AG04449 (cell line): ENCODE results near the gene HES4.

Source experiments
- CTCF ChIA-PET: fragments of 350-600 bp; formaldehyde crosslinking; extraction: SDS; loops from one replicate; lab custom pipeline; 2021; ENCODE audit warnings: antibody characterized with exemption; lab: Yijun Ruan, JAX
- POLR2A ChIA-PET: fragments of 400-600, 350-600 bp; formaldehyde crosslinking; extraction: SDS; loops from one replicate; lab custom pipeline; 2020; ENCODE audit warnings: antibody characterized with exemption, inconsistent platforms; lab: Yijun Ruan, JAX
- DNase-seq: peaks from one replicate; pipeline ENCODE4 v3.0.0-alpha.2; 2010; ENCODE audit warnings: low read depth, low spot score
- H3K4me3 ChIP-seq: 2 replicates; pipeline ENCODE4 v1.5.1; 2011; ENCODE audit warnings: low read depth, mild to moderate bottlenecking, control low read depth, low read length
- CTCF ChIP-seq: IDR thresholded peaks from one replicate; pipeline ENCODE4 v1.5.1; 2011; ENCODE audit warnings: mild to moderate bottlenecking, moderate library complexity, low read length, control low read depth, inconsistent platforms; ENCODE audit not compliant: insufficient read depth; ENCODE audit errors: missing control alignments

Gene HES4

DNA sequence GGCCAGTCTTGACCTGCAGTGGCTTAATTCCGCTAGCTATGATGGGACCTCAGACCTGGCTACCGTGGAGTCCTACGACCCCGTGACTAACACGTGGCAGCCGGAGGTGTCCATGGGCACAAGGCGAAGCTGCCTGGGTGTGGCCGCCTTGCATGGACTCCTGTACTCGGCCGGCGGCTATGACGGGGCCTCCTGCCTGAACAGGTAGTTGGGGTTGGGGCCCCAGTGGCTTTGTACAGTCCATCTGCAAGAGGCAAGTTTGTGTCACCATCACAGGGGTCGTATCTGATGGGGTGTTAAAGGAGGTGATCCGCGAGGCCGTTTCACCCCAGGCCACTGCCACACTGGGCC is 36.6 kb downstream of the HES4 start:
- no peak overlapping the region for H3K4me3 ChIP-seq
- ChIA-PET POLR2A (no interaction called here), CTCF (interaction anchor here (0.8 kb wide), 1 partner anchor 13 kb away, joined by 3 read pairs; no protein-coding TSS in a partner anchor)
- TF ChIP-seq CTCF: no peak
- no peak for DNase-seq

GRCh38 chr1:962381-963300 is 37.3 kb downstream of the HES4 start:
- no peak for DNase-seq
- ChIA-PET CTCF (interaction anchor here (1.4 to 2.0 kb wide), 2 partner anchors 8 to 57 kb away, joined by 3 to 8 read pairs; no protein-coding TSS in a partner anchor), POLR2A (no interaction called here)
- TF ChIP-seq CTCF: no peak
- H3K4me3 ChIP-seq: no peak overlapping the region

- peak overlapping the region; percentile 64 for H3K4me3 ChIP-seq
- ChIA-PET POLR2A (interaction anchor here (0.6 kb wide), 1 partner anchor 18 kb away, joined by 3 read pairs; no protein-coding TSS in a partner anchor), CTCF (interaction anchor here (1.4 to 2.0 kb wide), 2 partner anchors 10 to 56 kb away, joined by 3 to 8 read pairs; no protein-coding TSS in a partner anchor)
- DNase-seq: no peak
- no peak for TF ChIP-seq CTCF
Observed at GRCh38 chr1:961132-961669, 38.7 kb downstream of the HES4 start.

DNA sequence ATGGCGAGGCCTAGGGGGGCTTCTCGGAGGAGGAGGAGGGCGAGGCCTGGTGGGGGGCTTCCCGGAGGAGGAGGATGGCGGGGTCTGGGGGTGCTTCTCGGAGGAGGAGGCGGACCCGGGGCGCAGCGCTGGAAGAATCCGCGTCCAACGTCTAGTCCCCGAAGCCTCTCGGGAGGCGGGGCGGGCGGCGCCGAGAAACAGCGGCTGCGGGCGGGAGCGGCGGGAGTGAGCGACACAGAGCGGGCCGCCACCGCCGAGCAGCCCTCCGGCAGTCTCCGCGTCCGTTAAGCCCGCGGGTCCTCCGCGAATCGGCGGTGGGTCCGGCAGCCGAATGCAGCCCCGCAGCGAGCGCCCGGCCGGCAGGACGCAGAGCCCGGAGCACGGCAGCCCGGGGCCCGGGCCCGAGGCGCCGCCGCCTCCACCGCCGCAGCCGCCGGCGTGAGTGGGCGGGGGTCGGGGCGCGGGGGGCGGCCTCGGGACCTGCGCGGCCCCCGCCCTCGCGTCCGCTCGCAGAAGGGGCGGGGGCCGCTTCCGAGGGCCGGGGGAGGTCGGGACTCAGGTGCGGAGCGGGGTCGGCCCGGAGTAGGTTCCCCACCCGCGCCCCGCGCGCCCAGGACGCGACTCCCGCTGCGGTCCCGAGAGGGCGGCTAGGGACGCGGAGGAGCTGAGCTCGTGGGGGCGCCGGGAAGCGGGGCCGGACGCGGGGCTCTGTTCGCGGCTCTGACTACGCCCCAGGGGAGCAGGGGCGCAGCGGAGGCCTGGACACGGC is 39.4 kb downstream of the HES4 start, which contains the start of gene KLHL17:
TSS of gene KLHL17 (plus strand) at position 222 of the 769 bp plus-strand sequence. CDS start at position 332, 110 bp downstream.
- peak within 1 kb of the TSS; percentile 64 for H3K4me3 ChIP-seq
- no peak for TF ChIP-seq CTCF
- DNase-seq: no peak
- ChIA-PET CTCF (interaction anchor here (2.0 kb wide), 1 partner anchor 55 kb away, joined by 8 read pairs; no protein-coding TSS in a partner anchor), POLR2A (interaction anchor here (0.6 kb wide), 1 partner anchor 17 kb away, joined by 3 read pairs; no protein-coding TSS in a partner anchor)

GRCh38 chr1:959731-960362 is 40.0 kb downstream of the HES4 start:
- ChIA-PET POLR2A (no interaction called here), CTCF (interaction anchor here (1.3 to 1.9 kb wide), 2 partner anchors 21 to 55 kb away, joined by 4 to 6 read pairs; no protein-coding TSS in a partner anchor)
- DNase-seq: no peak
- TF ChIP-seq CTCF: no peak
- H3K4me3 ChIP-seq: peak overlapping the region; percentile 64
